Osteoblast (primary cell): ENCODE results near the gene EML3. TPM values are rescaled to one million over a fixed set of nuclear protein-coding genes. Genes with fewer than 3 reads are reported as not detected.
"Not testable (repeated sequence)": the region's sequence is repeated elsewhere in the genome, so short reads cannot be mapped to it uniquely, and the experiment has no call there.

Experiments used
- DNase-seq: peaks from one replicate; pipeline ENCODE4 v3.0.0; 2011; ENCODE audit warnings: low spot score, mixed read lengths; ENCODE audit not compliant: insufficient read length; ENCODE audit errors: missing footprints
- H2AFZ ChIP-seq: 2 replicates; pipeline ENCODE4 v1.6.0; 2011; ENCODE audit warnings: mild to moderate bottlenecking, low read length
- H3K27ac ChIP-seq: 2 replicates; pipeline ENCODE4 v1.5.1; 2011; ENCODE audit warnings: mild to moderate bottlenecking, low read depth, low read length, moderate library complexity
- H3K27me3 ChIP-seq: 2 replicates; pipeline ENCODE4 v1.6.0; 2012; ENCODE audit warnings: mild to moderate bottlenecking, control low read depth, inconsistent platforms, low read length, moderate library complexity; ENCODE audit not compliant: insufficient read depth
- H3K36me3 ChIP-seq: 2 replicates; pipeline ENCODE4 v1.5.1; 2011; ENCODE audit warnings: mild to moderate bottlenecking, low read length, control low read depth, moderate library complexity; ENCODE audit not compliant: insufficient read depth
- H3K4me1 ChIP-seq: 2 replicates; pipeline ENCODE4 v1.5.1; 2011; ENCODE audit warnings: mild to moderate bottlenecking, low read length, control low read depth, moderate library complexity; ENCODE audit not compliant: insufficient read depth
- H3K4me2 ChIP-seq: 2 replicates; pipeline ENCODE4 v1.6.0; 2011; ENCODE audit warnings: mild to moderate bottlenecking, low read length; ENCODE audit not compliant: insufficient read depth
- H3K4me3 ChIP-seq: fragments of 200-600 bp; sonication (generic); 3 replicates; pipeline ENCODE4 v1.5.1; 2012; ENCODE audit warnings: mild to moderate bottlenecking, low read length, inconsistent platforms; ENCODE audit not compliant: insufficient read depth
- H3K79me2 ChIP-seq: 2 replicates; pipeline ENCODE4 v1.6.0; 2012; ENCODE audit warnings: mild to moderate bottlenecking, low read length, control low read depth, inconsistent platforms; ENCODE audit not compliant: insufficient read depth
- H3K9me3 ChIP-seq: 2 replicates; pipeline ENCODE4 v1.5.1; 2011; ENCODE audit warnings: low read depth, low read length, control low read depth
- H4K20me1 ChIP-seq: 2 replicates; pipeline ENCODE4 v1.6.0; 2012; ENCODE audit warnings: mild to moderate bottlenecking, low read length, control low read depth; ENCODE audit not compliant: insufficient read depth
- total RNA-seq: library from RNA; depleted of rRNA; stranded (reverse); fragments of >200 nt; gene quantifications from 2 replicates; pipeline ENCODE4 v1.2.3, GENCODE V29; 2012
- TF ChIP-seq, protein P1 (sequence below): IDR thresholded peaks from 2 replicates; pipeline ENCODE4 v1.5.1; 2011; ENCODE audit warnings: mild to moderate bottlenecking, low read depth, low read length, moderate library complexity; ENCODE audit errors: extremely low read depth

The EML3 gene
- total RNA-seq, 1 donor = 26.4 TPM

DNA sequence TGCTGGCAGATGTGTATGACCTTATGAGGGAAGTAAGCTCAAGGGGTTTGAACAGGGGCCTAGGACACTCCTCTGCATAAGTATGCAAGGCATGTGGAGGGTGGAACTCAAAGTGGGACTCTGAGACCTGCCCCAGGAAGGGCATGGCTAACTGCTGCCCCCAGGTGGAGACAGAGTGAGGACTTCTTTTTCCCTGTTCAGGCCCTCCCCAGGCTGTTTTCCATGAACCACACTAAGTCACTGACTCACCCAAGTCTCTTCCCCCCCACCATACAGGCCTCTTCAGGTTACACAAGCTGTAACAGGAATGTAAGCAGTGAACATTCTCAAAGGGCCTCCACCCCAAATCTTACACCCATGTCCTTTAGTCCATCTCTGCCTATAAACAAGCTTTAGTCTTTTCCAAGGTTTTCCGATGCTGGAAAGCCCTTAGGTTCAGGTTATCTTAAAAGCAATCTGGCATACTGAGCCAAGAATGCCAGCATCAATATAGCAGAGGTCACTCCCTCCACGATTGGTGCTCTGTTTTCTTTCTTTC lies 51.9 kb downstream of the EML3 start:
- DNase-seq = peak; percentile 97
- peak overlapping the region; percentile 67 for H3K27ac ChIP-seq
- peak overlapping the region; percentile 33 for H3K4me3 ChIP-seq
- H3K4me2 ChIP-seq = peak overlapping the region; percentile 56
- no peaks in the 10 kb centered on the region for H3K27me3 ChIP-seq
- TF ChIP-seq, protein P1, sequence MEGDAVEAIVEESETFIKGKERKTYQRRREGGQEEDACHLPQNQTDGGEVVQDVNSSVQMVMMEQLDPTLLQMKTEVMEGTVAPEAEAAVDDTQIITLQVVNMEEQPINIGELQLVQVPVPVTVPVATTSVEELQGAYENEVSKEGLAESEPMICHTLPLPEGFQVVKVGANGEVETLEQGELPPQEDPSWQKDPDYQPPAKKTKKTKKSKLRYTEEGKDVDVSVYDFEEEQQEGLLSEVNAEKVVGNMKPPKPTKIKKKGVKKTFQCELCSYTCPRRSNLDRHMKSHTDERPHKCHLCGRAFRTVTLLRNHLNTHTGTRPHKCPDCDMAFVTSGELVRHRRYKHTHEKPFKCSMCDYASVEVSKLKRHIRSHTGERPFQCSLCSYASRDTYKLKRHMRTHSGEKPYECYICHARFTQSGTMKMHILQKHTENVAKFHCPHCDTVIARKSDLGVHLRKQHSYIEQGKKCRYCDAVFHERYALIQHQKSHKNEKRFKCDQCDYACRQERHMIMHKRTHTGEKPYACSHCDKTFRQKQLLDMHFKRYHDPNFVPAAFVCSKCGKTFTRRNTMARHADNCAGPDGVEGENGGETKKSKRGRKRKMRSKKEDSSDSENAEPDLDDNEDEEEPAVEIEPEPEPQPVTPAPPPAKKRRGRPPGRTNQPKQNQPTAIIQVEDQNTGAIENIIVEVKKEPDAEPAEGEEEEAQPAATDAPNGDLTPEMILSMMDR = peak; percentile 98
- no peak overlapping the region for H2AFZ ChIP-seq
- no peaks in the 10 kb centered on the region for H3K9me3 ChIP-seq
- H3K36me3 ChIP-seq = peaks cover 66% of the 10 kb centered on the region
- H3K4me1 ChIP-seq = peaks cover 34% of the 10 kb centered on the region
- H4K20me1 ChIP-seq = peaks cover 42% of the 10 kb centered on the region
- H3K79me2 ChIP-seq = peaks cover 33% of the 10 kb centered on the region

DNA sequence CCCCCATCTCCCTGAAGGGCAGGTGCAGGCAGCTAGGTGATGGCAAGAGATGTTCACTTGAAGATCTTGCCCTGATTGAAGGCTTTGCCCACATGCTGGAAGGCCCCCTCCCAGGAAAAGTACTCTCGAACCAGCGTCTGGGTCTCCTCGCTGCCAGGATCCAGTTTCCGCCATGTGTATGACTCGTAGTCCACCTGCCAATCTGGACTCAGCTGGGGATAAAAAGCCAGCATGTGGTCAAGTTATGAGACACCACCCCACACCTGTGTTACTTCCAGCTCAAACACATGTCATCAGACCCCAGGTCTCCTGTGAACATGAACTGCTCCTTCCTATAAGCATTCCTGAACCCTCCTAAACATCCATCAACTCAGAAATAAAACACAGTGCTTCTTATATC lies 52.9 kb downstream of the EML3 start:
- H3K4me3 ChIP-seq, H2AFZ ChIP-seq, H3K9me3 ChIP-seq, H3K27me3 ChIP-seq, H3K4me2 ChIP-seq, DNase-seq, H3K27ac ChIP-seq: not testable (repeated sequence)
- Histone ChIP-seq H4K20me1 (peaks cover 35% of the 10 kb centered on the region), H3K79me2 (peaks cover 24% of the 10 kb centered on the region), H3K36me3 (peaks cover 58% of the 10 kb centered on the region), H3K4me1 (peaks cover 44% of the 10 kb centered on the region)

DNA sequence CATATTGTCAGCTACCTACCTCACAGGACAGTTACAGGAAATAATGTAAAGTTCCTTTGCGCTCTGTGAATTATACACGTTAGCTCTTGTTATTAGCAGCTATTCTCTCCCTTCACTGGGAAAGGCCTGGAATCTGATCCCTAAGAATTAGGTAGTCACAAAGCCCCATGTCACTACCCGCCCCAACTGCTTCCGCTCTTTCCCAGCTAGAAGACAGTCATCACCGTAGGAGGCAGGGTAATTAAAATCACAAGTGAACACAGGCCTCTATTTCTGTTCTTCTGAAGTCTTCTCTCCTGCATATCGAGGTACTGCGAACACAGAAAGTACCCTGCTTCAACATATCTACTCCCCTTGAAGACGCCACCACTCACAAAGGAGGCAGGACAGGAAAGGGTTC lies 53.4 kb downstream of the EML3 start:
- H3K27ac ChIP-seq = no peak overlapping the region
- no peak overlapping the region for H2AFZ ChIP-seq
- no peak overlapping the region for H3K4me2 ChIP-seq
- TF ChIP-seq, protein P1 = no peak
- H3K27me3 ChIP-seq = no peaks in the 10 kb centered on the region
- peaks cover 58% of the 10 kb centered on the region for H3K36me3 ChIP-seq
- DNase-seq = peak; percentile 31
- peaks cover 24% of the 10 kb centered on the region for H3K79me2 ChIP-seq
- H3K4me3 ChIP-seq = no peak overlapping the region
- no peaks in the 10 kb centered on the region for H3K9me3 ChIP-seq
- peaks cover 48% of the 10 kb centered on the region for H3K4me1 ChIP-seq
- peaks cover 36% of the 10 kb centered on the region for H4K20me1 ChIP-seq

DNA sequence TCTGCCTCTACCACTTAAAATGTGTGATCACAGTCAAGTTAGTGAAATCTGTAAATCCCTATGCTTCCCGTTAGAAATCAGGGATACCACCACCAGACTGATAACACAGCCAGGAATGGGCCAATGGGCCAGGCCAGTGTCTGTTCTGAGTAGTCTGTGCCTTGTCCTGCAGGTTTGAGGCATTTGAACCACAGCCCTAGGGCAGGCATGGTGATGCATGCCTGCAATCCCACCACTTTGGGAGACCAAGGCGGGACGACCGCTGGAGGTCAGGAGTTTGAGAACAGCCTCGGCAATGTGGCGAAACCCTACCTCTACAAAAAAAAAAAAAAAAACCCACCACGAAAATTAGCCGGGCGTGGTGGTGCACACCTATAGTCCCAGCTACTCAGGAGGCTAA lies 53.9 kb downstream of the EML3 start:
- Histone ChIP-seq H3K4me1 (peaks cover 53% of the 10 kb centered on the region), H3K27me3 (no peaks in the 10 kb centered on the region), H4K20me1 (peaks cover 35% of the 10 kb centered on the region), H3K4me2 (no peak overlapping the region), H3K4me3 (no peak overlapping the region), H3K9me3 (no peaks in the 10 kb centered on the region), H3K79me2 (peaks cover 20% of the 10 kb centered on the region), H2AFZ (no peak overlapping the region), H3K27ac (no peak overlapping the region), H3K36me3 (peaks cover 54% of the 10 kb centered on the region)
- TF ChIP-seq, protein P1 = no peak
- peak; percentile 4 for DNase-seq
